Posterior cingulate gyrus (tissue), 11 donors: ENCODE data around the gene VEGFC.

ENCODE experiments used
- DNase-seq, 10 donors: peaks; one replicate each; pipeline versions ENCODE4 v3.0.0 to v3.0.0-alpha.2; 2020 to 2021; ENCODE audit warnings: mixed read lengths in 3 of 10
- intact Hi-C: fragments of 100-400 bp; cut with DNase I; formaldehyde crosslinking; loops from one replicate; pipeline ENCODE4 v1.15.1; 2023

The VEGFC gene

DNA sequence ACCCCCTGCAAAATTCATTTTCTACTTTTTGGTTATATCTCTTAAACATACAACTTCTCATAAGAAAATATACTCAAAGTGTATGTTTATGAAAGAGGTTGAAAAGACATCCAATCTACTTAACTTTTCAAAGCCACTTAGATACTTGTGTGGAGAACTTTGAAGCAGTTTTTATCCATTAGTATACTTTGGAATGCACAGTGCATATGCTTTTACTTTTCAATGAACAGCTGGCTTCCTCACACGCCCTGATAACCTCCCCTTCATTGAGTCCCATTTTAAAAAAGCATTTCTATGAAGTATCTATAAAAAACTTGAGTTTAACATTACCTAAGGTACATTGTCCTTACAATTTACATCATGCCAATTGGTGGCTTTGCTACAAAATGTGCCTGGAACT, 73.8 kb downstream of the VEGFC start:
- intact Hi-C loops, result no loop called here

DNA sequence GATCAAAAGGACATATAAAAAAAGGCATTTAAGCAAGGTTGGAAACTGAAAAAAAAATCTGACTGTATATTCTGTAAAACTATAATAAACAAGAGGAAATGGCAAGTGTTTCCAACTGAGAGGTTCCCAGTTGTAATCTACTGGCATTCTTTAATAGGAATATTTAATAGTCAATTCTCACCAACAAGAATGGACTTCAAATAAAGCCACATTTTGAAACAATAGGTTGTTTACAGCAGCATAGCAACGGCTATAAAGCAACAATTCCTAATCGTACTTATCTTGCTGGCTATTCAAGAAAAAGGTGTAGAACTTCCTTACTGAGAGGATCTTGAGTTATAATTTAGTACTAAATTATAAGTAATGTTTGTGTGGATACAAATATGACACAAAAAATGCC, 75.5 kb downstream of the VEGFC start:
- intact Hi-C loops, result no loop called here
- DNase-seq, result no peak

More for the DNA sequence above, 73.8 kb downstream of the VEGFC start:
- no peak for DNase-seq

DNA sequence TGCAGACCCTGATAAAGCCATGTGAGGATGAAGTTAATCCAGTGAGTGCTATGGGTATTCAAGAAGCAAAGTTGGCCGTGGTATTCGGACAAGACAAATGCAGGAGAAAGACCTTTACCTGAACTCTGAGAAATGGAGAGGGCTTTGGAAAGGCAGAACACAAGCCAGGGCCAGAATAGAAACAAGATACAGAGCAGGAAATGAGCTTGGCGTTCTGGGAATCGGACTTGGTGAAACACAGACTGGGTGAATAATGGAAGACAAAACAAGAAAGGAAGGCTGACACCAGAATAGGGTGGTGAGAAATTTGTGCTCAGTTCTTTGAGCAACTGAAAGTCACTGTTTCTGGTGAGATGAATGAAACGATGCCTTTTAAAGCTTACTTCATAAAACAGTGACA, 83.3 kb downstream of the VEGFC start:
- no peak for DNase-seq
- intact Hi-C loops, result no loop called here

DNA sequence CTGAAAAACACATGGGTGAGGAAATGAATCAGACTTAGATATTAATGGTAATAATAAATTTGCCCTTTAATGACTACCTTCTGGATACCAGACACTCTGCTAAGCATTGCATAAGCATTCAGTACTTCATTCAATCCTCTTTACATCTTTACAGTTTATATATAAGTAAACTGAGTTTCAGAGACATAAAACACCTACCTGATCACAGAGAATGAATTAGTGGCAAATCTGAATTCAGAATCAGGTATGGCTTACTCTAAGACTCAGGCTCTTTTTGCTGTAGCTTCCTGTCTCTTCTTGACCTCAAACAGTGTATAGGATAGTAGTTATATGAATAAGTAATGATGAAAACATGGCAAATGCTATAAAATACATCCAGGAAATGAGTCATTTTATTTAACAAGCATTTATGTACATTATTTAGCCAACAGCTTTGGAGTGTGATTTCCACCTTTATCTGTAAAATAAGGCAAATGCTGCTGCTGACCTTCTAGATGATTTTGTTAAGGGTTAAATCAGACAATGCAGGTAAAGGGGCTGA, 83.9 kb downstream of the VEGFC start:
- DNase-seq, result no peak
- intact Hi-C loops, result no loop called here

DNA sequence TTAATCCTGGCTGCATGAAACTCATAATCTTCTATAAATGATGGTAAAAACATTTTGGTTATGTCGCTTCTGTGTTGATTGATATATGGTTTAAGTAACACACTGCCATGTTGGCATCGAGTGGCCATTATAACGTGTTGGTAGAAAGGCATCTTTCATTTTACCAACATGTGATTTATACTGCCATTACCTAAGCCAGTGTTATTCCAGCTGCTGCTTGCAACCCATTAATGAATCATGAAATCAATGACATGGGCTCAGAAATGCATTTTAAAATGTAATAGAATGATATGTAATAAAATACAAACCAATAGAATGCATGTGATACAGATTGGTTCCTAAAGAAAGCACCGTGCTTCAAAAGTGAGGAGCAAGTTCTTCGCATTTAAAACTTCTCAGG, 102.0 kb downstream of the VEGFC start:
- DNase-seq, result no peak
- intact Hi-C loops, result no loop called here

DNA sequence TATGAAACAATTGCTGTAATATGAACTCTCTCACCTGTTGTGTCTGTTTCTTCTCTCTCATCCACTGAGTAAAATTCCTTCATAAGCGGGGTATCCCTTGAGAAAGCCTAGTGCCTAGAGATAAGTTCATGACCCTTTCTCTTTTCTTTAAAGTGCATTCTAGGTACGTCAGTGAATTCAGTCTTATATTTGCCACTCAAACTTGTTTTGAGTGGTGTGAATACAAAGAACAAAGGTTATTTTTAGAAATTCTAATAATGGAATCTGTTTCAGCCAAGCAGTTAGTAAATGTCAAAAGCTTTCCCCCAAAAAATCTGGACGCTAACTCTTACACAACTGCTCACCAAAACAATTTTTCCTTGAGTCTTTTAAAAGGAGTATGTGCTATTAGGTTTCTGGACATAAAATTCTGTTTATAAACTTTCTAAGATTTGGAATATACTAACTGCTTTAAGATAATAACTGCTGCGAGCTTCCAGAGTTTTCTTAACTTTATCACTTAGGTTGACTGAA, 112.0 kb downstream of the VEGFC start:
- no peak for DNase-seq

DNA sequence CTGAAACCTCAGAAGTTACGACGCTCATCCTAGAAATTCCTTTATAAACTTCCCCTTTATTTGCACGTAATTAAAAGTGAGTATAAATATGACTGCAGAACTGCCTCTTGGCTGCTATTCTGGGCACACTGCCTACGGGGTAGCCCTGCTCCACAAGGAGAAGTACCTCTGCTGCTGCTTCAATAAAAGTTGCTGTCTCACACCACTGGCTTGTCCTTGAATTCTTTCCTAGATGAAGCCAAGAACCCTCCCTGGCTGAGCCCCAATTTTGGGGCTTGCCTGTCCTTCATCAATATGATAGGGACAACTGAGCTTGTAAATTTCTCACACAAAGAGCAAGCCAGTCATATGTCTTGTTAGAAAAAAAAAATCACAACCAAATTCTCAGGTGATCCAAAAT, 115.8 kb downstream of the VEGFC start:
- intact Hi-C loops, result no loop called here
- DNase-seq, result no peak

More for the DNA sequence above, 112.0 kb downstream of the VEGFC start:
- intact Hi-C loops, result no loop called here

DNA sequence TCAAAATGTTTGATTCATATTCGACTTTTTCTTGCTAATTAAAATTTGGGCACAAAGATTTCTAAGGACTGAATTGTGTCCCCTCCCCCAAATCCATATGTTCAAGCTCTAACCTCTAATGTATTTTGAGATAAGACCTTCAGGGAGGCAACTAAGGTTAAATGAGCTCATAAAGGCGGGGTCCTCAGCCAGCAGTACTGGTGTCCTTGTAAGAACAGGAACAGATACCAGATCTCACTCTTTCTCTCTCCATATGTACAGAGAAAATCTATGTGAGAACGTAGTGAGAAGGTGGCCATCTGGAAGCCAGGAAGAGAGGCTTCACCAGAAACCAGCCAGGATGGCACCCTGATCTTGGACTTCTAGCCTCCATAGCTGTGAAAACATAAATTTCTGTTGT, 116.9 kb downstream of the VEGFC start:
- no peak for DNase-seq
- intact Hi-C loops, result no loop called here

DNA sequence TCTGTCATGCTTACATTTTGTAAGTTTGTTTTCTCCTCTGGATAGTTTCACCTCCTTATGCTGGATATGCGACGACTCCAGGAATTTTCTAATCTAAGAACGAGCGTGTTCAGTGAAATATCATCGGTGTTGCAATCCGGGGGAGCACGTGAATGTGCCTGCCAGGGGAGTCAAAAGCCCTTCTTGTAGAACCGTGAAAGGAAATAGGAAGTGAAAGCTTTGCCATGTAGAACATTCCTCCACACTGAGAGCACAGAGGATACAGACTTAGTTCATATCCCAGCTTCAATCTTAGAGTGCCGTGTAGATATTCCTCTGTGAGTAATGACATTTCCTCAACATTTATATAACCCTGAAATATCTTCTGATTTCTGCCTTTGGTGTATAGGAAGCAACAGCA, 121.2 kb downstream of the VEGFC start:
- intact Hi-C loops, result no loop called here
- no peak for DNase-seq

DNA sequence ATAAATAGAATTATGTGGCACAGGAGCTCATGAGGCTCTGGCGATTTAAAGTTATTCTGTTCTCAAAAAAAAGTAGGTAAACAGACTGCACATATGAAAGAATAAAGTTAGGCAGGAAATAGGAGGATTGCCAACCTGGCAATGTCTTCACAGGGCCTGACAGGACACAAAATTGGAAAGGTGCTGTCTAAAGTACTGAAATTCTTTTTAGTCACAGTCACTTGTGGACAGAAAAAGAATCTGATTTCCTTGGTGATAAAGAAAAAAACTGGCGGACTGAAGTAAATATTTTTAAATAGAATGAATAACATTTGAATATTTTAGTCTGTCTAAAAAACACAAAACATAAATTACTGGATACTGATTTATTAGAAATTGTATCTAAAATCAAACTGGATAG, 124.4 kb downstream of the VEGFC start:
- no peak for DNase-seq
- intact Hi-C loops, result no loop called here

DNA sequence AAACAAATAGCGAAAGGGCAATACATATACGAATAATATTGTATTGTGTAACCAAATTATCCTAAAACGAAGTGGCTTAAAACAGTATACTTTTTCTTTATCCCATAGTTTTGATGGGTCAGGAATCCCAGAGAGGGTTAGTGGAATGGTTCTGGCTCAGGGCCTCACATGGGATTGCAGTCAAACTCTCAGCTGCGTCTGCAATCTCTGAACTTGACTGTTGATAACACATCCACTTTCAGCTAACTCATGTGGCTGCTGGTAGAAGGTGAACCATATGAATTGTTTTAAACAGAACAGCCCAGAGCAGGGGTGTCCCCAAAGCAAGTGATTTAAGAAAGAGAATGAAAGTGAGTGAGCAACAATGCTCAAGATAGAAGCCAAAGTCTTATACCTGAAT, 127.8 kb downstream of the VEGFC start:
- no peak for DNase-seq
- intact Hi-C loops, result no loop called here

DNA sequence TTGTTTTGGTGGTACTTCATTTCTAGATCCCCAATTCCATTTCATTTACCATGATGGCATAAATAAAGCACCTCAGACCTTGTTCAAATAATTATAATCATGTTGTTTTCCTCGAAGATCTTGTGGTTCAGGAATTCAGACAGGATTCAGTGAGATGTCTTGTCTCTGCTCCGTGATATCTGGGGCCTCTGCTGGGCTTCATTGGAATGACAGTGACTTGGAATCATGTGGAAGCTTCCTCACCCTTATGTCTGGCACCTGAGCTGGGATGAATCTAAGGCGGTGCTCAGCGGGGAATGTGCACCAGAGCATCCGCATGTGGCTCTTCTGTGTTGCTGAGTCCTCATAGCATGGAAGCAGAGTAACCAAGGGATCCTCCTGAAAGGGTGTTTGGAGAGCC, 132.2 kb downstream of the VEGFC start:
- no peak for DNase-seq
- intact Hi-C loops, result no loop called here

DNA sequence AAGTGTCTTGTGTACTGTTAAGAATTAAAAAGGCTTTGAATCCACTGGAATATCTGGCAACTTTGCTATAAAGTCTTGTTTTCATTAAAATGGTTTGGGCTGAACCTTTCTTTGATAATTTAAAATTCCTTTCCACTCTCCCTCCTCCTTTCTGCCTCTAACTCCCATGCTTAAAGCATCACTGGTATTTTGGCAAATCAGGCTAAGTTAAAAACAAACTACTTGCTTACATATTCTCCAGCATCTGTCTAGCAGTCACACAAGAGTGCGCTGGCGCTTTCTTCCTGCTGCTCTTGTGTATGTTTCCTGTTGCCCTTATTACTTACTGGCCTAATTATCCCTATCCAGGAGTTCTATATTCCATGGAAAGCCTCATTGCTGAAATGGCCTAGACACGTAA, 136.6 kb downstream of the VEGFC start:
- no peak for DNase-seq
- intact Hi-C loops, result no loop called here

DNA sequence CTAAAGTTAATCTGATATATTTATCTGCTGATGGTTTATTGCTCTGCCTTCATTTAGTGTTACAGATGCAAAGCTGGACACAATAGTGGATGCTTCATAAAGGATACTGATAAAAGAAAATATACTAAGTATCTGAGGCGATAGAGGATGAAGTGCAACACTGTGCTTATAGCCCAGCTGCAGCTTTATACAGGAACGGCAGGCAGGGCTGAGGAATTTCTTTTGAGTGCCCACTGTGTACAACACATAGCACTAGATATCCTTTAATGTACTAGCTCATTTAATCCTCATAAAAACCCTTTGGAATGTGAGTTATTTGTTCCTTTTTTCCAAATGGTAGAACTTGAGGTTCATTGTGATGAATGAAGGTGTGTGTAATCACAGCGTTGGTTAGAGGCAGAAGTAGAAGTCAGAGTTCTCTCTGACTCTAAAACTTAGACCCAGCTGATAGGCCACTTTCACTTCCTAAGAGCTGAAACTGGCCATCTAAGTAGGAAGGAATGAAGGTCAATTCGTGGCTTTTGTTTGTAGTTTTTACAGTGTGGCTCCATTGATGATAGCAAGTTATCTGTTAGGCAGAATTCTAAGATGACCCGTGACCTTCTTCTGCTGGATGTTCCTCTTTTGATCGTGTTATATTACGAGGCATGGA, 138.0 kb downstream of the VEGFC start:
- intact Hi-C loops, result no loop called here
- DNase-seq, result no peak

DNA sequence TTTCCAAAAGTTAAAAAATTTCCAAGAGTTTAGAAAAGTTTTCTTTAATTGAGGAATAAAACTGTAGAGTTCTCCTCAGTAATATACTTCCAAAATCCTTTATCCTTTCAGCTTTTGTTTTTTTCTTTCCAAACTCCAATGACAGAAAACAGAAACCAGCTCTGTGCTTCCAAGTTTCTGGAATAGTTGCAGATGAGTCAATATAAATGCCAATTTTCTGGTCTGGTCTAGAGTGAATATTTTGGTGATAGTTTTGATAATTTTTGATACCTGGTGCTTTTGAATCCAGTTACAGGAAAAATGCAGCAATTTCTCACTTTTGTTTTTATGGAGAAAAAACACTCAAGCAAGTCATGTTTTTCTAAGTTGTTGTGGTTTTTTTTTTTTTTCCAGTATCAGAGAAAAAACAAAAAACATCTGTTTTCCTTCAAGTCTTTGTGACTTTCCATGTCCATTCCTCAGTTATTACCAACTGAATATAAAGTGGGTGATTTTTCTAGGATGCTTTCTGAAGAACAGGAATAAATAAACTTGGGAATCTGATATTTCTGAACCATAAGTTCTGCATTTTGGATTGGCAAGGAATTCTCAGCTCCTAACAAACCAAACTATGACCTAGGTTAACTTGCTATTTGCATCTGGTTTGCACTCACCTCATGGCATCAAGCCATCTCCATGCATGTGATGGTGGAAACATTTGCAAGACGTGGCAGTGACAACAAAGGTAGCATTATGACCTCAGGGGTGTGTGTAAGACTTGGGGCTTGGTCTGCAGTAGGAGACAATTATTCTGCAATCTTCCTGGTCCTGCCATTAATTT, 139.1 kb downstream of the VEGFC start:
- no peak for DNase-seq
- intact Hi-C loops, result no loop called here

DNA sequence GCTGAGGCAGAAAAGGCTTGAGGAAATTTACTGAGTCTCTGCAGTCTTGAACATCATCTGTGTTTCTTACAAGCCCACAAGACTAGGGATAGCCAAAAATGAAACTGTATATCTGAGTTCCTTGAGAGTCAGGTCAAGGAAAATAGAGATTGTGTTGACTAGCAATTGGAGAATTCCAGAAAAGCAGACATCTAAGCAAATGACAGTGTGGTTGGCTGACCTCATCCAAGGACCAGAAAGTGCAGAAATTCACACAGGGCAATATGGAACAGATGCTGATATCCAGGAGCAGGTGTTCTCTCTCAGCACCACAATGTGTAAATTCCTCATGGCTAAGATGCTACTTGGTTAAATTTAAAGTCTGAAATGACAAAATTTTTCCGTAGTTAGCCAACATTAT, 146.4 kb downstream of the VEGFC start:
- no peak for DNase-seq
- intact Hi-C loops, result no loop called here

DNA sequence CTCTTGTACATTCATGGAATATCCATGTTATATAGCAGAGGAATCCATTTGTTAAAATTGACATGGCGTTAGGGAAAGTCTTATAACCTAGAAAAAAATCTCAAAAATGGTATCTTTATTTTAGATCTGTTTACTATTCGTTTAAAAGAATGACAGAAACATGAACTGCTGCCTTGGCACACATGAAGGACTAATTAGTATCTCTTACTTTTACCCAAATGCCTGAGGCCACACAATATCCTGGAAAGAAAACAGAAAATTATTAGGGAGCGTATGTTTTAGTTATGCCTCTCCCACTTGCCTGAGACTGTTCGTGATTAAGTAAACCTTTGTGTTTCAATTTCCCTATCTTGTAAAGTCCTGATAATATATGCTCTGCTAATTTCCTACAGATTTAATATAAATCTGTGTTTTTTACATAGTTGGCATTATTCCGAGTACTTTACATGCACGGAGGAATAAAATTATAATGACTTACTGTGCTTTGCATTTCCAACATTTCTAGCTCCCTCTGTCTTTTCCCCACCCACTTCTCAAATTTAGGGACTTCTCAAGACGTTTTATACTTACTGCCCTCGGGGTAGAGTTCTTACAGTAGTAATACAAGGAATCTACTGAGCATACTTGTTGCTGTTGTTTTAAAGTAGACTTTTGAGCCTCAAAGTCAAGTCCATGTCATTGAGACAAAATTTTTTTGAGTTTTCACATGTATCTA, 147.3 kb downstream of the VEGFC start:
- no peak for DNase-seq
- intact Hi-C loops, result no loop called here

DNA sequence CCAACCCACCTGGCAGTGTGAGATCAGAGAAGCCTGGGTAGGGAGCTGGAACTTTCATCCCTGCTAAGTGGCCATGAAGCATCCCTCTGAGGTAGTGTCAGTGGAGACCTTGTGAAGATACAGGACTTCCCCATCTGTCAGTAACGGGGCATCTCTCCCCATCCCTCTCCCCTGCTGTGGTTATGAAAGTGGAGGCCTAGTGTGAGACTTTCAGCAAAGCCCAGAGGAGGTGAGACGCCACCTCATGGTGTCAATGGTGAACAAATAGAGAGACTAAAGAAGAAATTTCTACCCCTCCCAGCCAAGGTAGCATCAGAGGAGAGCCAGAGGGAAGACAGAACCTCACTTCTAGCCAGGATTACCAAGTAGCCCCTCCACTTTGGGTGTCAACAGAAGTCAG, 150.2 kb downstream of the VEGFC start:
- no peak for DNase-seq
- intact Hi-C loops, result no loop called here

DNA sequence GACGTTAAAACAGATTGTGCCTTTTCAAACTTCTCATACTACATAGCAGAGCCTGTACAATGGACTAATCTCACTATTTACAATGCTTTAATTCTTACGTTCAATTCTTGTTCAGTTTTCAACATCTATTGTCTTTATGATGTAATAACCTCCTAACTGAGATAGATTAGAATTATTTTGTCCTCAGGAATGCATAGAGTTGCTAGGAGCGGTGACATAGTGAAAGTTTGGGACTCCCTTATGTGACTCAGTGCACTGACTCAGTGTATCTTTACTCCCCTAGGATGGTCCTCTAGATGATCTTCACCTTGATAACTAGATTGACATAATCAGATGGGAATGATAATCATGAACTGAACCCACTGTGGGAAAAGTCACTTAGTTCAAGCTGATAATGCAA, 151.5 kb downstream of the VEGFC start:
- no peak for DNase-seq
- intact Hi-C loops, result no loop called here

DNA sequence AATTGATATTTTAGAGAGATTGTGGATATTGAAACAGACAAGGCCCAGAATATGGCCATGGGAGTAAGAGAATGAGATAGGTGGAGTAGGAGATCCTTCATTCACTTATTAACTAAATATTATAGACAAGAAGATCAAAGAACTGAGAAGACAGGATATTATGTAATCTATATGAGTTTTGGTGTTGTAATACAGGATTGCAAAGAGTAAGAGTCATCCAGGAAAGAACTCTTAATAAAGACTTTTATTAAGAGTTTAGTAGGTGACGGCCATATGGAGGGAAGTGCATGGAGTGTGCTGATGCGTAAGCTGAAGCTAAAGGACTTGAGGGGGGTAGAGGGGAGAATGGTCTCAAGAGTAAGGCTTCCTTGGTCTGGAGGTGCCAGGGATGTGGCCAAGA, 153.7 kb downstream of the VEGFC start:
- intact Hi-C loops, result no loop called here

DNA sequence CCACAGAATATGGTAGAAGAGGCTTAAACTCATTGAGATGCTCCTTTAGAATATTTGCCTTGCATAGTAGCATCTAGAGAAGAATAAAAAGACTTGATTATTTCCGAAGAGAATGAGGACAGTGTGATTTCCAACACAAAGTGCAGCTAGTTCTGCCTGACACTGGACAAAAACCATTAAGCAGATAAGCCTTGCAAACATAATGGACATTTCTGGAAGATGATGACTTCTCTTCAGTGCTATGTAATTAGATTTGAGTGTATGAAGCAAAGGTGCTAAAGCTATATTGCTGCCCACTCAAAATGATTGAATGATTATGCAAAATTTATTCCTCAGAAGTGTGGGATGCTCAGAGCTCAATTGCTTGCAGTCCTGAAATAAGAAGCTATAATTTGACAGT, 156.4 kb downstream of the VEGFC start:
- intact Hi-C loops, result no loop called here
- DNase-seq, result no peak

More for the DNA sequence above, 153.7 kb downstream of the VEGFC start:
- no peak for DNase-seq
